Activated T-helper 1 cell treated with Interleukin-2 at 50 U/mL for 16 hours (primary cell): ENCODE measurements around the gene KIAA1217.
"Not testable (repeated sequence)": the region's sequence is repeated elsewhere in the genome, so short reads cannot be mapped to it uniquely, and the experiment has no call there.

Experiments
- DNase-seq: peaks from one replicate; pipeline ENCODE4 v3.0.0-alpha.2; 2020; ENCODE audit warnings: low read depth

Gene KIAA1217

DNA sequence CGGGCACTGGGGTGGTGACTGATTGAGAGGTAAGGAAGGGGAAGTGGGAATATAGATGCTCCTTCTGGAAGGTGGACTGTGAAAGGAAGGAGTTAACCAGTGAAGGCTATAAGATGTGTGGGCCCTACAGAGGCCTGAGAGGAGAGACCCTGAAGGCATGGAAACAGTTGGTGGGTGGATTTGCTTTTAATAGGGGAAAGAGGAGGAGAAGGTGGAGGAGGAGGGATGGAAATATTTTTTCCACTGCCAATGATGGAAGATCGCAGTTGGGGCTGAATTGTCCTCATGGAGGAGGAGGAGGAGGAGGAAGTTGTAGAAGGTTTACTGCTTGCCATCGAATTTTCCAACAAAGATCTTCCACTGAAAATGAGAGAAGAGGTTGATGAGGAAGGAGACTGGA, 80.3 kb downstream of the KIAA1217 start:
- no peak for DNase-seq

DNA sequence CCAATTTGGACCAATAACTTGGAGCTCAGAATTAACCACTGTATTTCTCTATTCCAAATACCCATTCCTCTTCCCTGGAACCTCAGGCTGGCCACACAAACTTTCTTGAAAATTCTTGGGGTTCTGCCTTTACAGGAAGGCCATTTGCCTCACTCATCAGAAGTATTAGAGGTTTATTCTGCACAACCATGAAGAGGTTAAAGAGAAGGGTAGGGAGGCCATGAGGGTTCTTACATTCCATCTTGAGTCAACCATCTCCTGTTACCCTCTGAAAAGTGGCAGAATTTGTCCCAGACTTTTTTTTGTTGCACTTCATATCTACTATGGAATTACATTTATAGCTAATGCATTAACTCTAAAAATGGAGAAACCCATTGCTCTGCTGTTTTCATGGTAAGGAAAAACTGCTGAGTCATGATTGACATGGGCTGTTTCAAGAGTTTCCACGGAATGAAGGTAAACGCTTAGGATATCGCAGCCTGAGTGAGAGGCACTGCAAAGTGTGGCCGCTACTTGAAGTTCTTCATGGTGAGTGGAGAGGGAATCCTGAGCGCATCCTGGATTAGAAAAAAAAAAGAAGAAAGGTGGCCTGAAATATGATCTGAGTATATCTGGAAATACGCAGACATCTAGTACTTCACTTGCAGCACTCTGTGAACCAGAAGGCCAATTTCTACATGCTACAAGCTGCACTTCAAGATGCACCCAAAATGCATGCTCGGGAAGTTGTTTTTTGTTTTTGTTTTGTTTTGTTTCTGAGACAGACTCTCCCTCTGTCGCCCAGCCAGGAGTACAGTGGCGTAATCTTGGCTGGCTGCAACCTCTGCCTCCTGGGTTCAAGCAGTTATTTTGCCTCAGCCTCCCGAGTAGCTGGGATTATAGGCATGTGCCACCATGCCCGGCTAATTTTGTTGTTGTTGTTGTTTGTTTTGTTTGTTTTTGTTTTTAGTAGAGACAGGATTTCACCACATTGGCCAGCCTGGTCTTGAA, 83.7 kb downstream of the KIAA1217 start:
- no peak for DNase-seq

DNA sequence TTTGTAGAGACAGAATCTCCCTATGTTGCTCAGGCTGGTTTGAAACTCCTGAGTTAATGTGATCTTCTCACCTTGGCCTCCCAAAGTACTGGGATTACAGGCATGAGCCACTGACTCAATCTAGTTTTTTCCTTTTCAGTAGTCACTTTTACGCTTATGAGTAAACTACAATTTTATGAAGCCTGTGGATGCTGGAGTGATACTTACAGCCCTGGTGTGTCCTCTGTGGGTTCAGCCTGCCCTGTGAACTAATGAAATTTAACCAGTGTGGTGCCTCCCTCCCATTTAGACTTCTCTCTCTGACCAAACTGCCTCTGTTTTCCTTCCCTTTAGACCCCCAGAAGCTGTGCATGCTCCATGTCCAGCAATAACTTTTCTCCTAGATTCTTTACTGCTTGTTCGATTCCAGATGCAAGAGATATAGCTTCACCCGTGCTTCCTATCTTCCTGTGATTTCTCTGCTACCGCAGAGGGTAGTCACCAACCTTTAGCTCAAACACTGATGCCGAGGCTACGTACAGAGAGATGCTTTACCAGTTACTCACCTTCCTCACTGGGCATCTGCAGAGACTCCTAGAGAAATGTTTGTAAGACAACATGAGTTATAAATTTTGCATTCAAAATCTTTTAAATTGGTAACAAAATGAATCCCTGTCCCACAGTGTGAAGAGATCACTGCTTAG, 90.8 kb downstream of the KIAA1217 start:
- no peak for DNase-seq

DNA sequence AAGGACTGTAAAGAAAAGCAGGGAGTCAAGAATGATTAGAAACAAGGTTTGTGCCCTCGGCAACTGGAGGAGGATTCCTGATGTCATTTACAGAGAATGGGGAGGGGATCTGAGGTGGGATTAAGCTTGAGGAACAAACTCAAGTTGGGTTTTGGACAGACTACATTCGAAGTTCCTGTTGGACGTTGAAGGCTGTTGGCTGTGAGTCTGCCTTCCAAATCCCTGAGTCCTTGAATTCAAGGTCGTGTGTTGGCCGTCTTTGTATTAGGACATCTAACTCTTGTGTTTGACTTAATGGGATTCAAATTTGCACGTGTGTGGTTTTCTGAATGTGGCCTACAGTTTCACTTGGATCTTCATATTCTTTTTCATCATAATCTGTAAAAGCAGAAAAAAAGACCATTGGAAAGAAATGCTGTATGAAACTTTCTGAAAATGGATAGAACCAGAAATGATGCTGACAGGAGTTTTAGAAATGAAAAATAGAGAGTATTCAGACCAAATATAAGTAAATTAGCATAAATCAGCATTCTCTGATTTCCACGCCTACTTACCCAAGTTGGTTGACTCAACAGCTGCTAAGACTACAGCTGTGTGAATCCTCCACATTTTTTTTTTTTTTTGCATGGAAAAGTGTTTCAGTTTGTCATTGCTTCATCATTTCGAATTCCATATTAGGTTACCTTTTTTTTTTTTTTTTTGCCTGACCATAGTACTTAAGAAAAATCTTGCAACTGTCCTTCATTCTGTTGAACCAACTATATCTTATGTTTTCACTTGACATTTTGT, 94.8 kb downstream of the KIAA1217 start:
- no peak for DNase-seq

DNA sequence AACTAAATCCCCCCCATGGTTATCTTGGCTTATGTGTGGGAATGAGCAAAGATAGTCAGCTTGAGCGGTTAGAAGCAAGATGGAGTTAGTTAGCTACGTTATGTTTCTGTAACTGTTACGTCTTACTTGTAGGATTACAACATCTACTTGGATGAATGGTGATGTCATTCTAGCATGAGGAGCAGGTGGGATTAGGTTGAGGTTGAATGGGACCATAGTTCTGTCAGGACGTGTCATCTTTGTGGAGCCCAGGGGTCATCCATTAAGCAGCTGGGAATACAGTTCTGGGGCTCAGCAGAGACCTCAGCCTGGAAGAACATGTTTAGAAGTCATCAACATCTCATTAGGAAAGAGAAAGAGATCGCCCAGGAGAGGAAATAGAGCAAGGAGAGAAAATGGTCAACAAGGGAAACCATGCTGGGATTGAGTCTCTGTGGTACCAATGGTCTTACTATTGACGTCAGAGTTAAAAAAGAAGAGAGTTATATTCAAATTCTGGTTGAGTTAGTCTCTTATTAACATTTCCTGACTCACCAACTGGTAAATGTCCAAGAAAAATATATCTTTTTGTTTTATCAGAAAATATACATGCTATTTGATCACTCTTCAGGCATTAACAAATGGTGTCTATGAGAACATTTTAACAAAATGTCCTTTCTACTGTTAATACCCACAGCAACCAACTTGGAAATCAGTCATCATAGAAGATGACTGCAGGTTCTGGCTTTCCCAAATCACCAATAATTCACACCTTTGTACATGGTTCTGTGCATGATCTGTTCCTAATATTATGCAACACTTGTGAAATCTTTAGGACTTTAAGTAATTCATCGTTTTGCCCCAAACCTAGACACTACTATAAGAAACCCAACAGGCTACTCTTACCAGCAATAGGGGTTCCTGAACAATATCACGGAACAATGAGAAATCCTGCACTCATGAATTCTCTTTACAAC, 96.9 kb downstream of the KIAA1217 start:
- DNase-seq, result no peak

DNA sequence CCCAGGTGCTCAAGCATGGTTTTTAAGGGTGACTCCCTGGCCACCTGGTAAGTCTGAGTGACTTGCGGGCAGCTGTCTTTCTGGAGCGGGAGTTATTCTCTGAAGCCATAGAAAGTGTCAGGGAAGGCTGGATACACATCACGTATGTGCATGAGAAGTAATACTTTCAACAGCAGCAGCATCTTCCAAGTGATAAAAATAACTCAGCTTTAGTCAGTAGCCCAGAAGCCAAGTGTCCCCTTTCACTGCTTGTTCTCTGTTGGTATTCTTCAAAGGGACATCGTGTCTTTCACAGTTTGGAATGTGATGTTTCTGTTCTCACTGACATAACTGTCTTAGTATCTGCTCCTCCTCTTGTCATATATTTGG, 97.6 kb downstream of the KIAA1217 start:
- no peak for DNase-seq

DNA sequence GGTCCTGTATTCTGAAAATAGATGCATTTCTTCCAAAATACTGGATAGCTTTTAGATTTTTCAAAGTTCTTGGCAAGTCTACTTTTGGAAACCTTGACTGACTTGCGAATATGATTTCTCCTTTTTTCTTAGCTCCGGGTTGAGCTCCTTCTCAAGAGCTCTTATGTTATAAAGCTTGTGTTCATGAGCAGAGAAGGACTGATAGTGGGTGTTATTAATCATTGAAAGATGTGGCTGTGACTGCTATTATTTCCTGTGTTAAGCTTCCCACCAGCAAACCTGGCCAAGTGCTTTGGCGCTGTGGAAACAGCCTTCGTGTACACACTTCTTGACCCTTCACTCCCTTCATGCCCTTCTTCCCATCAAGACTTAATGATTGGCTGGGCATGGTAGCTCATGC, 98.2 kb downstream of the KIAA1217 start:
- DNase-seq, result no peak

DNA sequence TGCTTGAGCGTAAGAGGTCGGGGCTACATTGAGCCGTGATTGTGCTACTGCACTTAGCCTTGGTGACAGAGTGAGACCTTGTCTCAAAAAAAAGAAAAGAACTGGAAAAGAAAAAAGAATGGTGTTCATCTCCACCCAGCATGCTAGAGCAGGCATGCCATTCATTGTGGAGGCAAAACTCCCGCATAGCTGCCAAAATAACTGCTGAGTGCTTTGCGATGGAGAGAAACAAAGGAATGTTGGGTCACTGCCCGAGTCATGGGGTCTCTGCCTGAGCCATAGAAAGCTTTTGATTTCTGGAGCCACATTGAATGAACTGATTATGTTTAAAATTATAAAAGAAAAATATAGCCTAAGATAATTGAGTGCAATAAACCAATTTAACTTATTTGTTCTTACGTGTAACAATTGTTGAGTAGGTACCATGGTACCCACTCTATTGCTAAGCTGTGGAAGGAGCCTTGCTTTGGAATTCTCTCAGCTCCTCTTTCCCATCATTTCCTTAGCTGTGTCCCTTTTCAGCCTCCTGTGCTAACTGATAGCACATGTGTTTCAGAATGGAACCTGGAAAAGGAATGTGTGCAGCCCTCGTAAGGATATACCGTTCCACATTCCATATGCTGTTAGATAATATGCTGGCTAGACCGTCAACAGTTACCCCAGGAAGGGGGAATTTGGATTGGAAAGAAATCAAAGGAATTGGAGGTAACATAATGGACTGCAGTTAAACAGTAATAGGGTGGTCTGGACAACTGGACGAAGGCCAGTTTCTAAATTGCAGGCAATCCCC, 99.0 kb downstream of the KIAA1217 start:
- no peak for DNase-seq

DNA sequence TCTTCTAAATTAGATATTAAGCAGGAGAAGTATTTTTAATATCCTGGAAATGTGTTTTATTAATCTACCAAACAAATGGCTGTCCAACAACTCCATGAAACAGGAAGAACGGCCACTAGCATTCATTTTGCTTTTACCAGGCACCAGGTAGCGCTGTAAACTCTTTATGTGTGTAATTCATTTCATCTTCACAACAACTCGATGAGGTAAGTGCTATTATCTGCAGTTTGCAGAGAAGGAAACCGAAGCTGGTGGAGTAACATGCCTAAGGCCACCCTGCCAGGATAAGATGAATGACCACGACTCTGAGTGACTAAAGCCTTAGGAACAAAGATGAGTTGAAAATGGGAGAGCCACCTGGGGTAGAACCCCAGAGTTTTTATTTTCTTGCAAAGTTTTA, 101.2 kb downstream of the KIAA1217 start:
- no peak for DNase-seq

DNA sequence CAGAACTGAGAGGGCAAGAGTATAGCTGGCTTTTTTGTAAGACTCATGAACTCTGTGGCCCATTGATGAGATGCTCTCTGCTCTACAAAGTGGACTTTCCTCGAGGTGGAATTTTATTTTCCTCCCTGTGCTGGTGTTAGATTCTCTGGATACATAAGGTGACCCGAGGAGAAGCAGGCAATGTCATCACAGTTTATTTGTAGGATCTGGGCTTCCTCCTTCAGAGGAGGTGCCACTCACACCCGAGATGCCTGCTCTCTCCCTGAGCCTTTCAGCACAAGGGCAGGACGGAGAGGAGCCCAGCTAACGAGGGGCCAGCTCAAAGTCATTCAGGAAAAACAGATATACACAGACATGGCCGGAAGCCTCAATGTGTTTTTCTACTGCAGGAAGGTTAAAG, 103.0 kb downstream of the KIAA1217 start:
- DNase-seq, result no peak

DNA sequence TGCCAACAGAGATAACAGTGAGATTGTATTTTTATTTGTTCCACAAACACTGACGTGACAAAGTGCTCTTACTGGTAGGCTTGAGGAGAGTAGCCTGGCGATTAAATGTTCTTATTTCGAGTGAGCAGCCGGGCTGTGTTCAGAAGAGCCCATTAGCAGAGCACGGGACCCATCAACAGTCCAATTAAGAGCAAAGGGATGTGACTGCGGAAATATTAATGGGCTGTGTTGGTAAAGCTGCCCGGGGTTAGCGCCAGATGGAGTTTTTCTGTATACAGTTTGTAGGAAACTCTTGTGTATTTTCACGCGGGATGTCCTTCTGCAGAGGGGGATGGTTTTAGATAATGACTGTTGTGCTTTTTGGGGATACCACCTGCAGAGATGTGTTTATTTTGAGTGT, 104.3 kb downstream of the KIAA1217 start:
- no peak for DNase-seq

DNA sequence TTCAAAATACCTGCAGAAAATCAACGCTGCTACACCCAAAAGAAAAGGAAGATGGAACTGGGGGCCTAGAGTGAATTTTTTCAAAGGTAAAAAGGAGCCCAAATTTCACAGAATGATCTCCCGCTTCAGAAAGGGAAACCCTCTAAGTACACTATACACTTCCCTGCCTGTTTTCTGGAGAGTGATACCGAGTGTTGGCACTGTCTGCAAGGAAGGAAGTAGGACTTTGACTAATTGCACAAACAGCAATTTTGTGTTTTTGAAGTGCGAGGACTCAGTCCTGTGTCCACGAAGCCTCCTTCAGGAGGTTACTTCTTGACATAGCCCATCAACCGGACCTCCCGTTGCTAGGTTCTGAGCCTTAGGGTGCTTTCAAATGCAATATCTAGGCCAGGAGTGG, 106.3 kb downstream of the KIAA1217 start:
- DNase-seq, result no peak

DNA sequence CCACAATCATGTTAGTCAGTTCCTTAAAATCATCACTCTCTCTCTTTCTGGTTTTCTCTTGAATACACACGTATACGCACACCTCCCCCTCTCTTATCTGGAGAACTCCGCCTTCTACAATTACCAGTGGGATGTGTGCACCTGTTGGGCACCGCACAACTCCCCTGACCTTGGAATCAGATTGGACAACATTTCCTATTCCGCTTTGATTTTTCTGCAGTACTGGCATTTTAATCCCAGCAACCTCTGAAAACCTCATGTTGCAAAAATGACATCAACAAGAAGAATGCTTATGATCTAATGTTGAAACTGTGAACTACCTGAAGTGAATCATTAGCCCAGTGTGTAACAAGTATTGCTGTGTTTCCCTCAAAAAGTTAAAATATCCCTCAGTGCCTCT, 109.6 kb downstream of the KIAA1217 start:
- DNase-seq, result no peak

DNA sequence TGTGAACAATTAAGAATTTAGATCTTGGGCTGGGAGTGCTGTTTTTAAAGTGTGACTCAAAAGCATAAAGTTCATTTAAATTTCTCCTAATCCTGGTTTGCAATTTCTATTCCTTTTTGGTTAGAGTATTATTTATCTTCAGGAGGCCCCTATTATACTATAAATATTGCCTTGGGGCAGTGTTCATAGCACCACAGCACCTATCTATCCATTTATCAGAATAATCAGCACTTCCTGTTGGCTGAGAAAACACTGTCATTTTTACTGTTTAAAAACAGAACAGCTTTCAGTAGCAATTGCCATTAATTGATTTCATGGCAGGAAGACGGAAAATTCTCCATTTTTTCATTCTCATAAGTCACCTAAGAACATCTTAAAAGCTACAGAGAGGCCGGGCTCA, 111.4 kb downstream of the KIAA1217 start:
- no peak for DNase-seq

DNA sequence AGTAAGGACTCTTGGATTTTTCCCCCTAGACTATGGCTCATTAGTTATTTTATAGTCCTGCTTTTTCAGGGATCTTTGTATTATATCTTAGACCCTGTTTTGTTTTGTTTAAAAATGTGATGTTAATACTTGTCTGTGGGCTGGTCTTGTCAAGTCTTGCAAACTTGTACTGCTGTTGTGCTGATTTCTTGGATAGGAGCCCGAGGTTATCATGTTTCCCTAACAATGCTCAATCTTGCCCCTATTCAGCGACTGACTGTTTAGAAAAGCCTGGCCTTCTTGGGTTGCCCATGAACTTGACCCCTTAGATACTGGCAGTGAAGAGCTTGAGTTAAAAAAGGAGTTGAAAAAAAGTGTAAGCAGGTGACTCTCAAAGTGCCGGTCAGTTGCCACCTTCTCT, 115.7 kb downstream of the KIAA1217 start:
- DNase-seq, result no peak

DNA sequence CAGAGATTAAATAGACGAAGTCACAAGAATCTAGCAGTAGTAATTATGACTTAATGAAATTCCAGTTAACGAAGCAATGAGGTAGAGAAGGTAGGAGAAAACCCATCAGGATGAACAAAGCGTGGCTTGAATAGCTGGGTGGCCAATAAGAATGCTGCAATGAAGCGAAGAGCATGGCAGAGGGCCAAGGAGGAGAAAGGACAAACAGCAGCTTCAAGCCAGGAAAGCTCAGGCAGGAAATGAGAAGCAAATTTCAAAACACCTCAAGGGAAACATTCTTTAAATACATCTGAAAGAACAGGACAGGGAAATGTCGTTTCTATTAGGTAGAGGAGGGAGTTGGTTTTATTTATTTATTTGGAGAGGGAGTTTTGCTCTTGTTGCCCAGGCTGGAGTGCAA, 122.5 kb downstream of the KIAA1217 start:
- no peak for DNase-seq

DNA sequence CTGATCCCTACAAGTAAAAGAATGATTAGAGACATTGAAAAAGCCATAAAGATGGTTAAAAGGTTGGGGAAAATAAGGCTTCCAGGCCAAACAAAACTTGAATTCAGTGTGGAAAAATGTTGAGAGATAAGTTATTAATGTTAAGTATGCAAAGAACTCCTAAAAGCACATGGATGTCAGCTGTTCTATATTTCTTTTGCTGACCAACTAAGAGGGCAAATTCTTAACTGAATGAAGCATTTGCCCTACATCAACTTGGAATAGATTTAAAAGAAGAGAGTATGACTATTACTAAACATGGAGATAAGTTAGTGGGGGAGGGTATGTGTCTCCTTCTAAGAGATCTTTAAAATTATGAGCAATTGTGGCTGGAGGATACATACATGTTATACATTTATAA, 124.8 kb downstream of the KIAA1217 start:
- no peak for DNase-seq

DNA sequence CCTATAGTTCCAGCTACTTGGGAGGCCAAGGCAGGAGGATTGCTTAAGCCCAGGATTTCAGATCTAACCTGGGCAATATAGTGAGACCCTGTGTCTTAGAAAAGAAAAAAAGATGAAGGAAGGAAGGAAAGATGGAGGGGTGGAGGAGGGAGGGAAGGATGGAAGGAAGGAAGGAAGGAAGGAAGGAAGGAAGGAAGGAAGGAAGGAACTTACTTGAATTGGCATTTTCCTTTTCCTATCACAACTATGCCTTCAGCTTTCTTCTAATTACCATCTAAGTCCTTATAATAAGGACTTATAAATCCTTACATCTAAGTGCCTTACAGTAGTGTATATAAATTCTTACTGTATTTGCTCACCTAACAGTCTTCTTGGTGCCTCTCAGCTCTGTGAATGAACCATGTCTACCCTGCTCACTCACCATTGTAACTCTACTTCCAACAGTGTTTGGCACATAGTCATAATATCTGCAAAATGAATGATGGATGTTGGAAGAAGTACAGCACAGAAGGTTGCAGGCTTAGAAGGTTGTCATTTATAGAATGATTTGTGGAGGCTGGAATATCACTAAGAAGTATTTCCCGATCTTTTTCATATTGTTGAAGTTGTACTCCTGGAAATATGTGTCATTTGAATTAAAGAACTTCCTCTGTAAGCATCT, 125.5 kb downstream of the KIAA1217 start:
- DNase-seq, result no peak

DNA sequence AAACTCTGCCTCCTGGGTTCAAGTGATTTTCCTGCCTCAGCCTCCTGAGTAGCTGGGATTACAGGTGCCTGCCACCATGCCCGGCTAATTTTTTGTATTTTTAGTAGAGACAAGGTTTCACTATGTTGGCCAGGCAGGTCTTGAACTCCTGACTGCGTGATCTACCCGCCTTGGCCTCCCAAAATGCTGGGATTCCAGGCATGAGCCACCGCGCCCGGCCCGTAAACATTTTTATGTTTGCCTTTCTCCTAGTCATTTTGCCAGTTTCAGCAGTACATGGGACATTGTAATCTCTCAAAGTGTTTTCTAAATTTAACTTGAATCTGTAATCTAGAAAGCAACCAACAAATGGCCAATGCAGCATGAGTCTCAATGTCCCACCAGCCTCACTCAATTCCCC, 128.8 kb downstream of the KIAA1217 start:
- DNase-seq, result not testable (repeated sequence)

DNA sequence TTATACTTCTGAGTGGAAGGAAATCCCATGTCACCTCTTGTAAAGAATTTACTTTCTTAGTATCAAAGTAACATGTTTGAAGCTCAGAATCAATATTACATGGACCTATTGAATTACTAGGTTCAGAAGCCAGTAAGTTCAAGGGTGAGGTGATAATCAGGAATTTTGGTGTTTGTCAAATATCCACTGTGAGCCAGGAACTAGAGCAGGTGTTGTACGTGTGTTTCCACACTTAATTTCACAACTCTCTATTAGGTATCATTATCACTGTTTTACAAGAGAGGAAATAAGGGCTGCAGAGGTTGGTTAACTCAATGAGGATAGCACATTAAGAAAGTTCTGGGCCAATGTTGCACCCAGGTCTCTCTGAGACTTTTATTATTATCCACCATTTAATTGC, 130.4 kb downstream of the KIAA1217 start:
- no peak for DNase-seq
